ENCODE measurements around the gene FCMR.

GRCh38 chr1:206864939-206865671 lies 56.6 kb downstream of the FCMR start, which contains the start of gene IL20:
- TF ChIP-seq CTCF (IDR thresholded peaks at IDR 0.05), result peak; percentile 49 to 74 (median 64)
- TF ChIP-seq POLR2A (IDR thresholded peaks at IDR 0.05), result no peak

Measured in tibial nerve (tissue), 3 donors.